Osteoblast (primary cell): ENCODE measurements around the gene IFRD2. TPM values are rescaled to one million over a fixed set of nuclear protein-coding genes. Genes with fewer than 3 reads are reported as not detected.

Source experiments
- DNase-seq: peaks from one replicate; pipeline ENCODE4 v3.0.0; 2011; ENCODE audit warnings: low spot score, mixed read lengths; ENCODE audit not compliant: insufficient read length; ENCODE audit errors: missing footprints
- H2AFZ ChIP-seq: 2 replicates; pipeline ENCODE4 v1.6.0; 2011; ENCODE audit warnings: mild to moderate bottlenecking, low read length
- H3K27ac ChIP-seq: 2 replicates; pipeline ENCODE4 v1.5.1; 2011; ENCODE audit warnings: mild to moderate bottlenecking, low read depth, low read length, moderate library complexity
- H3K27me3 ChIP-seq: 2 replicates; pipeline ENCODE4 v1.6.0; 2012; ENCODE audit warnings: mild to moderate bottlenecking, control low read depth, inconsistent platforms, low read length, moderate library complexity; ENCODE audit not compliant: insufficient read depth
- H3K36me3 ChIP-seq: 2 replicates; pipeline ENCODE4 v1.5.1; 2011; ENCODE audit warnings: mild to moderate bottlenecking, low read length, control low read depth, moderate library complexity; ENCODE audit not compliant: insufficient read depth
- H3K4me1 ChIP-seq: 2 replicates; pipeline ENCODE4 v1.5.1; 2011; ENCODE audit warnings: mild to moderate bottlenecking, low read length, control low read depth, moderate library complexity; ENCODE audit not compliant: insufficient read depth
- H3K4me2 ChIP-seq: 2 replicates; pipeline ENCODE4 v1.6.0; 2011; ENCODE audit warnings: mild to moderate bottlenecking, low read length; ENCODE audit not compliant: insufficient read depth
- H3K4me3 ChIP-seq: fragments of 200-600 bp; sonication (generic); 3 replicates; pipeline ENCODE4 v1.5.1; 2012; ENCODE audit warnings: mild to moderate bottlenecking, low read length, inconsistent platforms; ENCODE audit not compliant: insufficient read depth
- H3K79me2 ChIP-seq: 2 replicates; pipeline ENCODE4 v1.6.0; 2012; ENCODE audit warnings: mild to moderate bottlenecking, low read length, control low read depth, inconsistent platforms; ENCODE audit not compliant: insufficient read depth
- H3K9me3 ChIP-seq: 2 replicates; pipeline ENCODE4 v1.5.1; 2011; ENCODE audit warnings: low read depth, low read length, control low read depth
- H4K20me1 ChIP-seq: 2 replicates; pipeline ENCODE4 v1.6.0; 2012; ENCODE audit warnings: mild to moderate bottlenecking, low read length, control low read depth; ENCODE audit not compliant: insufficient read depth
- CTCF ChIP-seq: IDR thresholded peaks from 2 replicates; pipeline ENCODE4 v1.5.1; 2011; ENCODE audit warnings: mild to moderate bottlenecking, low read depth, low read length, moderate library complexity; ENCODE audit errors: extremely low read depth
- total RNA-seq: library from RNA; depleted of rRNA; stranded (reverse); fragments of >200 nt; gene quantifications from 2 replicates; pipeline ENCODE4 v1.2.3, GENCODE V29; 2012

Gene IFRD2
- total RNA-seq, 1 donor, result 65.1 TPM

GRCh38 chr3:50237754-50238548 is 54.3 kb downstream of the IFRD2 start:
- peak; percentile 98 for DNase-seq
- Histone ChIP-seq H4K20me1 (peaks cover 55% of the 10 kb centered on the region), H3K36me3 (peaks cover 10% of the 10 kb centered on the region), H2AFZ (peak overlapping the region; percentile 31), H3K9me3 (no peaks in the 10 kb centered on the region), H3K27me3 (no peaks in the 10 kb centered on the region), H3K4me2 (peak overlapping the region; percentile 99), H3K4me1 (peaks cover 33% of the 10 kb centered on the region), H3K4me3 (peak overlapping the region; percentile 98), H3K79me2 (peaks cover 70% of the 10 kb centered on the region), H3K27ac (peak overlapping the region; percentile 78)
- no peak for TF ChIP-seq CTCF

Other genes starting within 250 kb of the IFRD2 start
- 148 and 150 TPM in 2 replicates for gene RBM5, start 203.5 kb downstream of the IFRD2 start, total RNA-seq
- 5.1 and 16.5 TPM in 2 replicates for gene SEMA3F, start 137.1 kb downstream of the IFRD2 start, total RNA-seq
- gene GNAT1, start 100.8 kb downstream of the IFRD2 start, total RNA-seq, result not detected in 2 replicates
- 0.29 and 0.36 TPM in 2 replicates for gene SLC38A3, start 87.2 kb downstream of the IFRD2 start, total RNA-seq
- gene GNAI2, start 56.2 kb downstream of the IFRD2 start, total RNA-seq, result 223 and 248 TPM in 2 replicates
- 5.9 and 10.1 TPM in 2 replicates for gene SEMA3B, start 23.3 kb downstream of the IFRD2 start, total RNA-seq
- gene LSMEM2, start 13.3 kb downstream of the IFRD2 start, total RNA-seq, result not detected in 2 replicates
- gene HYAL3, start 7.0 kb upstream of the IFRD2 start, total RNA-seq, result 1.8 and 4.1 TPM in 2 replicates
- 6.5 and 8.0 TPM in 2 replicates for gene NAA80, start 7.0 kb upstream of the IFRD2 start, total RNA-seq
- under 0.01 and 0.59 TPM in 2 replicates for gene HYAL1, start 11.1 kb upstream of the IFRD2 start, total RNA-seq
- 32.9 and 34.2 TPM in 2 replicates for gene HYAL2, start 30.3 kb upstream of the IFRD2 start, total RNA-seq
- gene TUSC2, start 35.8 kb upstream of the IFRD2 start, total RNA-seq, result 15.9 and 16.6 TPM in 2 replicates
- gene RASSF1, start 48.4 kb upstream of the IFRD2 start, total RNA-seq, result 17.4 and 18.1 TPM in 2 replicates
- 0.88 and 2.9 TPM in 2 replicates for gene ZMYND10, start 53.3 kb upstream of the IFRD2 start, total RNA-seq
- 21.7 and 22.1 TPM in 2 replicates for gene NPRL2, start 58.3 kb upstream of the IFRD2 start, total RNA-seq
- 22.1 and 25.0 TPM in 2 replicates for gene CYB561D2, start 58.4 kb upstream of the IFRD2 start, total RNA-seq
- gene TMEM115, start 67.1 kb upstream of the IFRD2 start, total RNA-seq, result 61.6 and 73.1 TPM in 2 replicates
- gene CACNA2D2, start 211.2 kb upstream of the IFRD2 start, total RNA-seq, result not detected in 2 replicates